Measurements from ENCODE around the gene LBH. TPM values are rescaled to one million over a fixed set of nuclear protein-coding genes. Genes with fewer than 3 reads are reported as not detected.

The LBH gene
- total and polyA plus RNA-seq, 8 donors = 6.6 to 39.8 (median 17.0) TPM

GRCh38 chr2:30206461-30207430 lies 24.6 kb upstream of the LBH start:
- DNase-seq = no peak
- TF ChIP-seq EP300 (IDR thresholded peaks at IDR 0.05) (no peak), POLR2AphosphoS5 (IDR thresholded peaks at IDR 0.05) (no peak), CTCF (IDR thresholded peaks at IDR 0.05) (no peak), POLR2A (IDR thresholded peaks at IDR 0.05) (no peak)
- Histone ChIP-seq H3K4me1 (peaks cover 4 to 11% (median 5%) of the 10 kb centered on the region in 4 donors), H3K9me3 (no peaks in the 10 kb centered on the region), H3K36me3 (no peaks in the 10 kb centered on the region), H3K27ac (no peak overlapping the region), H3K27me3 (no peaks in the 10 kb centered on the region), H3K4me3 (no peak overlapping the region)
- intact Hi-C loops (cut with DNase I; ENCODE audit: low total_unique reads) = no loop called here
- WGBS, 5 donors = 74 to 87% (median 81%) methylated on average over 9 of the region's 9 CpGs

GRCh38 chr2:30208453-30208852 lies 22.9 kb upstream of the LBH start:
- no peak overlapping the region for H3K4me3 ChIP-seq
- no peak overlapping the region for H3K27ac ChIP-seq
- peaks cover 0 to 5% (median 4%) of the 10 kb centered on the region in 4 donors for H3K4me1 ChIP-seq
- 0 to 2% (median 0%) methylated on average over 2 of the region's 2 CpGs for WGBS, 5 donors
- peak; percentile 70 to 91 for DNase-seq
- no peaks in the 10 kb centered on the region for H3K9me3 ChIP-seq
- no peak for TF ChIP-seq POLR2A (IDR thresholded peaks at IDR 0.05)
- peak in 5 of 7 experiments; percentile 85 to 94 (median 91) for TF ChIP-seq CTCF (IDR thresholded peaks at IDR 0.05)
- peak in 1 of 3 donors; percentile 37 for TF ChIP-seq POLR2AphosphoS5 (IDR thresholded peaks at IDR 0.05)
- intact Hi-C loops (cut with DNase I; ENCODE audit: low total_unique reads) = no loop called here
- no peaks in the 10 kb centered on the region for H3K36me3 ChIP-seq
- H3K27me3 ChIP-seq = no peaks in the 10 kb centered on the region

- Histone ChIP-seq H3K4me3 (no peak overlapping the region), H3K4me1 (peaks cover 0 to 5% (median 4%) of the 10 kb centered on the region in 4 donors), H3K27ac (no peak overlapping the region), H3K36me3 (no peaks in the 10 kb centered on the region), H3K27me3 (no peaks in the 10 kb centered on the region), H3K9me3 (no peaks in the 10 kb centered on the region)
- intact Hi-C loops (cut with DNase I; ENCODE audit: low total_unique reads) = no loop called here
- no peak for TF ChIP-seq EP300 (IDR thresholded peaks at IDR 0.05)
- TF ChIP-seq POLR2AphosphoS5 (IDR thresholded peaks at IDR 0.05) = no peak
- no peak for TF ChIP-seq POLR2A (IDR thresholded peaks at IDR 0.05)
- TF ChIP-seq CTCF (IDR thresholded peaks at IDR 0.05) = no peak
- DNase-seq = no peak
- 89 to 94% methylated on average over 2 of the region's 2 CpGs; no CpG with 5 or more reads in 3 of the 5 donors for WGBS, 5 donors
These were observed 22.1 kb upstream of the LBH start for GRCh38 chr2:30209227-30209626.

- peak in 1 of 2 donors; percentile 17 for DNase-seq
- Histone ChIP-seq H3K4me1 (peaks cover 6 to 19% (median 12%) of the 10 kb centered on the region in 4 donors), H3K4me3 (no peak overlapping the region), H3K27ac (no peak overlapping the region), H3K36me3 (no peaks in the 10 kb centered on the region), H3K9me3 (no peaks in the 10 kb centered on the region), H3K27me3 (no peaks in the 10 kb centered on the region)
- WGBS, 5 donors = 87 to 93% (median 92%) methylated on average over 11 of the region's 11 CpGs
- intact Hi-C loops (cut with DNase I; ENCODE audit: low total_unique reads) = loop anchor here (5.0 kb wide), 1 partner anchor 494 kb away; no protein-coding TSS in a partner anchor
- no peak for TF ChIP-seq POLR2A (IDR thresholded peaks at IDR 0.05)
- TF ChIP-seq CTCF (IDR thresholded peaks at IDR 0.05) = no peak
- TF ChIP-seq EP300 (IDR thresholded peaks at IDR 0.05) = no peak
- no peak for TF ChIP-seq POLR2AphosphoS5 (IDR thresholded peaks at IDR 0.05)
These were observed 18.0 kb upstream of the LBH start for GRCh38 chr2:30213326-30213725.
